Fibroblast of mammary gland (primary cell): ENCODE results near the gene ZBTB4.
A peak's percentile ranks its signal among the peaks of the same experiment; 100 is the strongest.

Experiments used
- DNase-seq: peaks from one replicate; pipeline ENCODE4 v3.0.0-alpha.2; 2010; ENCODE audit warnings: low read depth
- H3K4me3 ChIP-seq: 2 replicates; pipeline ENCODE4 v1.5.1; 2011; ENCODE audit warnings: low read depth, mild to moderate bottlenecking, low read length, moderate library complexity; ENCODE audit not compliant: control insufficient read depth
- CTCF ChIP-seq: conservative IDR thresholded peaks from 2 replicates; pipeline ENCODE4 v1.5.1; 2011; ENCODE audit warnings: low read depth, low read length, inconsistent platforms; ENCODE audit not compliant: control insufficient read depth, insufficient read depth

Gene ZBTB4

GRCh38 chr17:7439462-7440112, 39.8 kb downstream of the ZBTB4 start, which contains the start of gene FGF11:
FGF11 (plus strand) TSS chr17:7439512; CDS start chr17:7439621, 109 bp downstream.
- H3K4me3 ChIP-seq: peak within 1 kb of the TSS; percentile 13
- TF ChIP-seq CTCF: no peak
- no peak for DNase-seq

GRCh38 chr17:7438656-7439460, 40.6 kb downstream of the ZBTB4 start:
- TF ChIP-seq CTCF: no peak
- no peak for DNase-seq
- no peak overlapping the region for H3K4me3 ChIP-seq

- no peak for DNase-seq
- no peak for TF ChIP-seq CTCF
- peak overlapping the region; percentile 2 for H3K4me3 ChIP-seq
Observed at GRCh38 chr17:7437950-7438614, 41.3 kb downstream of the ZBTB4 start.

GRCh38 chr17:7437369-7437863, 42.0 kb downstream of the ZBTB4 start:
- H3K4me3 ChIP-seq: peak overlapping the region; percentile 12
- no peak for DNase-seq
- no peak for TF ChIP-seq CTCF

- no peak for TF ChIP-seq CTCF
- H3K4me3 ChIP-seq: peak overlapping the region; percentile 12
- peak; percentile 68 for DNase-seq
Observed at GRCh38 chr17:7436556-7437368, 42.7 kb downstream of the ZBTB4 start.

GRCh38 chr17:7435676-7436555, 43.5 kb downstream of the ZBTB4 start:
- no peak for TF ChIP-seq CTCF
- no peak for DNase-seq
- peak overlapping the region; percentile 20 for H3K4me3 ChIP-seq
